HL-60 (cell line): ENCODE results near the gene TBX19.

Experiments
- TF ChIP-seq, protein P1 (sequence below): IDR thresholded peaks from 2 replicates; pipeline ENCODE4 v1.6.1; 2012; ENCODE audit warnings: low read depth; ENCODE audit not compliant: insufficient replicate concordance
- TF ChIP-seq, protein P2 (sequence below): IDR thresholded peaks from one replicate; pipeline ENCODE4 v1.5.1; 2011; ENCODE audit warnings: low read length, control low read depth, inconsistent platforms; ENCODE audit not compliant: insufficient read depth

DNA sequence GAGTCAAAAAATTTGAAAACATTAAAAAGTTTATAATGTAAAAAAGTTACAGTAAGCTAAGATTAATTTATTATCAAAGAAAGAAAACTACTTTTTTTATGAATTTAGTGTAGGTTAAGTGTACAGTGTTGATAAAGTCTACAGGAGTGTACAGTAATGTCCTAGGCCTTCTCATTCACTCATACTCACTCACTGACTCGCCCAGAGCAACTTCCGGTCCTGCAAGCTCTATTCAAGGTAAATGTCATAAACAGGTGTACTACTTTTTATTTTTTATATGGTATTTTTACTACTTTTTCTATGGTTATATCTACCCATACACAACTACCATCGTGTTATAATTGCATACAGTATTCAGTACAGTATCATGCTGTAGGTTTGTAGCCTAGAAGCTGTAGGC is 49.6 kb downstream of the TBX19 start:
- TF ChIP-seq, protein P1, sequence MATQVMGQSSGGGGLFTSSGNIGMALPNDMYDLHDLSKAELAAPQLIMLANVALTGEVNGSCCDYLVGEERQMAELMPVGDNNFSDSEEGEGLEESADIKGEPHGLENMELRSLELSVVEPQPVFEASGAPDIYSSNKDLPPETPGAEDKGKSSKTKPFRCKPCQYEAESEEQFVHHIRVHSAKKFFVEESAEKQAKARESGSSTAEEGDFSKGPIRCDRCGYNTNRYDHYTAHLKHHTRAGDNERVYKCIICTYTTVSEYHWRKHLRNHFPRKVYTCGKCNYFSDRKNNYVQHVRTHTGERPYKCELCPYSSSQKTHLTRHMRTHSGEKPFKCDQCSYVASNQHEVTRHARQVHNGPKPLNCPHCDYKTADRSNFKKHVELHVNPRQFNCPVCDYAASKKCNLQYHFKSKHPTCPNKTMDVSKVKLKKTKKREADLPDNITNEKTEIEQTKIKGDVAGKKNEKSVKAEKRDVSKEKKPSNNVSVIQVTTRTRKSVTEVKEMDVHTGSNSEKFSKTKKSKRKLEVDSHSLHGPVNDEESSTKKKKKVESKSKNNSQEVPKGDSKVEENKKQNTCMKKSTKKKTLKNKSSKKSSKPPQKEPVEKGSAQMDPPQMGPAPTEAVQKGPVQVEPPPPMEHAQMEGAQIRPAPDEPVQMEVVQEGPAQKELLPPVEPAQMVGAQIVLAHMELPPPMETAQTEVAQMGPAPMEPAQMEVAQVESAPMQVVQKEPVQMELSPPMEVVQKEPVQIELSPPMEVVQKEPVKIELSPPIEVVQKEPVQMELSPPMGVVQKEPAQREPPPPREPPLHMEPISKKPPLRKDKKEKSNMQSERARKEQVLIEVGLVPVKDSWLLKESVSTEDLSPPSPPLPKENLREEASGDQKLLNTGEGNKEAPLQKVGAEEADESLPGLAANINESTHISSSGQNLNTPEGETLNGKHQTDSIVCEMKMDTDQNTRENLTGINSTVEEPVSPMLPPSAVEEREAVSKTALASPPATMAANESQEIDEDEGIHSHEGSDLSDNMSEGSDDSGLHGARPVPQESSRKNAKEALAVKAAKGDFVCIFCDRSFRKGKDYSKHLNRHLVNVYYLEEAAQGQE, result no peak
- TF ChIP-seq, protein P2, sequence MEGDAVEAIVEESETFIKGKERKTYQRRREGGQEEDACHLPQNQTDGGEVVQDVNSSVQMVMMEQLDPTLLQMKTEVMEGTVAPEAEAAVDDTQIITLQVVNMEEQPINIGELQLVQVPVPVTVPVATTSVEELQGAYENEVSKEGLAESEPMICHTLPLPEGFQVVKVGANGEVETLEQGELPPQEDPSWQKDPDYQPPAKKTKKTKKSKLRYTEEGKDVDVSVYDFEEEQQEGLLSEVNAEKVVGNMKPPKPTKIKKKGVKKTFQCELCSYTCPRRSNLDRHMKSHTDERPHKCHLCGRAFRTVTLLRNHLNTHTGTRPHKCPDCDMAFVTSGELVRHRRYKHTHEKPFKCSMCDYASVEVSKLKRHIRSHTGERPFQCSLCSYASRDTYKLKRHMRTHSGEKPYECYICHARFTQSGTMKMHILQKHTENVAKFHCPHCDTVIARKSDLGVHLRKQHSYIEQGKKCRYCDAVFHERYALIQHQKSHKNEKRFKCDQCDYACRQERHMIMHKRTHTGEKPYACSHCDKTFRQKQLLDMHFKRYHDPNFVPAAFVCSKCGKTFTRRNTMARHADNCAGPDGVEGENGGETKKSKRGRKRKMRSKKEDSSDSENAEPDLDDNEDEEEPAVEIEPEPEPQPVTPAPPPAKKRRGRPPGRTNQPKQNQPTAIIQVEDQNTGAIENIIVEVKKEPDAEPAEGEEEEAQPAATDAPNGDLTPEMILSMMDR, result no peak
